Measurements from ENCODE around the gene PLSCR1. TPM values are rescaled to one million over a fixed set of nuclear protein-coding genes. Genes with fewer than 3 reads are reported as not detected.
A peak's percentile ranks its signal among the peaks of the same experiment; 100 is the strongest.

Gene PLSCR1
- total RNA-seq (2021) = 60.1 and 64.0 TPM in 2 replicates
- Bru-seq, nascent RNA = percentile 91 among the genes with signal in this experiment
- BruChase-seq, experiment 1, labeled RNA remaining after a 2-hour chase = percentile 94 among the genes with signal in this experiment
- BruChase-seq, experiment 2, labeled RNA remaining after a 6-hour chase = percentile 81 among the genes with signal in this experiment
- long read RNA-seq, transcript PLSCR1-214 (8 exons, 1,443 nt) = minor isoform, 24 of 122 reads
- long read RNA-seq, transcript PLSCR1-201 (9 exons, 2,233 nt) = major isoform, 61 of 122 reads
- long read RNA-seq, transcript PLSCR1-206 (4 exons, 1,257 nt) = minor isoform, 6 of 122 reads
- long read RNA-seq, transcript PLSCR1-202 (8 exons, 996 nt) = minor isoform, 8 of 122 reads
- long read RNA-seq, partial matches to known transcripts = 4 of 122 reads
- long read RNA-seq, other reads (novel, unspliced or antisense) = 16 of 122 reads

- Histone ChIP-seq H4K20me1 (ENCODE audit: insufficient read depth) (no peaks in the 10 kb centered on the region; the same call in 1 of the 2 replicates), H3F3A (ENCODE audit: insufficient read depth, low read depth) (0 out of 2 replicates have a peak, but pooled peaks cover 6% of the 10 kb centered on the region), H3K4me3 (peak within 1 kb of the TSS; percentile 98), H3K36me3 (ENCODE audit: low read depth) (0 out of 2 replicates have a peak, but pooled peaks cover 3% of the 10 kb centered on the region), H3K4me1 (replicated peaks; ENCODE audit: insufficient read depth) (peaks cover 26% of the 10 kb centered on the region), H3K9me3 (ENCODE audit: insufficient read depth, low read depth) (no peaks in the 10 kb centered on the region), H2AFZ (peak within 1 kb of the TSS; percentile 65), H3K4me2 (peak within 1 kb of the TSS; percentile 77), H3K27ac (peak within 1 kb of the TSS; percentile 95), H3K9me2 (ENCODE audit: insufficient read depth) (no peaks in the 10 kb centered on the region), H3K79me2 (ENCODE audit: low read depth) (peaks cover 38% of the 10 kb centered on the region), H3K27me3 (ENCODE audit: insufficient read depth, low read depth) (no peaks in the 10 kb centered on the region)
- ChIA-PET POLR2A (ENCODE audit: unreplicated experiment) (interaction anchor here (0.7 to 1.0 kb wide), 4 partner anchors 40 to 1428 kb away, joined by 3 to 6 read pairs (median 4); no protein-coding TSS in a partner anchor), CTCF (no interaction called here)
- DNase-seq = peak; percentile 92 to 95
- TF ChIP-seq EZH2 (IDR thresholded peaks at IDR 0.05; ENCODE audit: low read depth) = no peak
- TF ChIP-seq, protein P1, sequence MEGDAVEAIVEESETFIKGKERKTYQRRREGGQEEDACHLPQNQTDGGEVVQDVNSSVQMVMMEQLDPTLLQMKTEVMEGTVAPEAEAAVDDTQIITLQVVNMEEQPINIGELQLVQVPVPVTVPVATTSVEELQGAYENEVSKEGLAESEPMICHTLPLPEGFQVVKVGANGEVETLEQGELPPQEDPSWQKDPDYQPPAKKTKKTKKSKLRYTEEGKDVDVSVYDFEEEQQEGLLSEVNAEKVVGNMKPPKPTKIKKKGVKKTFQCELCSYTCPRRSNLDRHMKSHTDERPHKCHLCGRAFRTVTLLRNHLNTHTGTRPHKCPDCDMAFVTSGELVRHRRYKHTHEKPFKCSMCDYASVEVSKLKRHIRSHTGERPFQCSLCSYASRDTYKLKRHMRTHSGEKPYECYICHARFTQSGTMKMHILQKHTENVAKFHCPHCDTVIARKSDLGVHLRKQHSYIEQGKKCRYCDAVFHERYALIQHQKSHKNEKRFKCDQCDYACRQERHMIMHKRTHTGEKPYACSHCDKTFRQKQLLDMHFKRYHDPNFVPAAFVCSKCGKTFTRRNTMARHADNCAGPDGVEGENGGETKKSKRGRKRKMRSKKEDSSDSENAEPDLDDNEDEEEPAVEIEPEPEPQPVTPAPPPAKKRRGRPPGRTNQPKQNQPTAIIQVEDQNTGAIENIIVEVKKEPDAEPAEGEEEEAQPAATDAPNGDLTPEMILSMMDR (conservative IDR thresholded peaks at IDR 0.05) = no peak
- intact Hi-C loops (cut with micrococcal nuclease; ENCODE audit: unreplicated experiment) = loop anchor here (1.0 kb wide), 2 partner anchors 41 to 75 kb away; partner anchors contain the start of gene PLSCR2
- no TSS peak for BruUV-seq (replicated peaks)
Observed at GRCh38 chr3:146544002-146544928, at the start of gene PLSCR1. Gene PLSCR1 (minus strand): TSS chr3:146544607. CDS start chr3:146536552, 8,055 bp downstream.

DNA sequence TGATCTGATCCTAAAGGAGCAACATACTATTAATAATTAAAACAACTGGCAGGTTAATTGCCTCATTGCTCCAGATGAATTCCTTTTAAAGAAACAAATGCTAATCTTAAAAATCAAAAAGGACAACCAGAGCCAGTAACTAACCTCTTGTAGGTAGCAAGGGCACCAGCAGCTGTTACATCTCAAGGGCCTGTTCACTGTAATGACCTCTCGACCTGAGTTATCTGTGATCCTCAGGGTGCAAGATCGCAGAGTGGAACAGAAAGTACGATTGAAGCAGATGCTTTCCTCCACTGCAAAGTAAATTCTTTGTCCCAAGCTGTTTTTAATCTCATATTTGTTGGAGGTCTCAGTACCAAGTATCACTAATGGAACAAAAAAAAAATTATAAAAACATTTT, 49.4 kb upstream of the PLSCR1 start:
- TF ChIP-seq, protein P1 (conservative IDR thresholded peaks at IDR 0.05) = no peak
- TF ChIP-seq EZH2 (IDR thresholded peaks at IDR 0.05; ENCODE audit: low read depth) = no peak
- Histone ChIP-seq H2AFZ (no peak overlapping the region), H3K4me3 (no peak overlapping the region), H3K27me3 (ENCODE audit: insufficient read depth, low read depth) (no peaks in the 10 kb centered on the region), H3K9me3 (ENCODE audit: insufficient read depth, low read depth) (no peaks in the 10 kb centered on the region), H3K4me2 (no peak overlapping the region), H3F3A (ENCODE audit: insufficient read depth, low read depth) (no peaks in the 10 kb centered on the region), H3K4me1 (replicated peaks; ENCODE audit: insufficient read depth) (no peaks in the 10 kb centered on the region), H3K36me3 (ENCODE audit: low read depth) (no peaks in the 10 kb centered on the region), H3K27ac (no peak overlapping the region), H3K79me2 (ENCODE audit: low read depth) (no peaks in the 10 kb centered on the region), H4K20me1 (ENCODE audit: insufficient read depth) (no peaks in the 10 kb centered on the region), H3K9me2 (ENCODE audit: insufficient read depth) (no peaks in the 10 kb centered on the region)
- DNase-seq = no peak
- ChIA-PET POLR2A (ENCODE audit: unreplicated experiment) (interaction anchor here (0.7 kb wide), 1 partner anchor 432 kb away, joined by 6 read pairs; no protein-coding TSS in a partner anchor), CTCF (interaction anchor here (0.6 kb wide), 1 partner anchor 16 kb away, joined by 3 read pairs; no protein-coding TSS in a partner anchor)
- intact Hi-C loops (cut with micrococcal nuclease; ENCODE audit: unreplicated experiment) = no loop called here
- no TSS peak for BruUV-seq (replicated peaks)

DNA sequence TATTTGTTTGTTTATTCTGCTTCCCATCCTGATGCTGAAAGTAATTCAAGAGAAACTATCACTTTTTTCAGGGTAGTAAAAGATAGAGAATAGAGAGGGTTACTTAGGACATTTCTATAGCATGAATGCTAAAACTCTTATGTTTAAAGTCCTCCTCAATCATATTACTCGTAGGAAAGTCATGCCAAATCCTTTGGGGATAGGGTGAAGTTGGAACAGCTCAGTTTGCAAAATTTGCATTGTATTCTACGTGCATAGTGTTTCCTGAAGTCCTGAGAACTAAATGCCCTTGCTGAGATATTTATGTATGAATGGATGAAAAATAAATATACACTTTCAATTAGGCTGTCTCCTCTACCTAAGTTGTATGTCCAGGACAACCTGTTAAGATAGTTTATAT, 46.1 kb upstream of the PLSCR1 start:
- H3K4me2 ChIP-seq = no peak overlapping the region
- POLR2A ChIA-PET (ENCODE audit: unreplicated experiment) = interaction anchor here (0.6 kb wide), 1 partner anchor 38 kb away, joined by 3 read pairs; no protein-coding TSS in a partner anchor

More for the DNA sequence above, 46.1 kb upstream of the PLSCR1 start:
- no peak for DNase-seq
- no peaks in the 10 kb centered on the region for H3K79me2 ChIP-seq (ENCODE audit: low read depth)
- no peaks in the 10 kb centered on the region for H3K9me3 ChIP-seq (ENCODE audit: insufficient read depth, low read depth)
- no peak overlapping the region for H3K27ac ChIP-seq
- no peaks in the 10 kb centered on the region for H3K4me1 ChIP-seq (replicated peaks; ENCODE audit: insufficient read depth)
- BruUV-seq (replicated peaks) = no TSS peak
- TF ChIP-seq EZH2 (IDR thresholded peaks at IDR 0.05; ENCODE audit: low read depth) = no peak
- TF ChIP-seq, protein P1 (conservative IDR thresholded peaks at IDR 0.05) = no peak
- no peaks in the 10 kb centered on the region for H3K36me3 ChIP-seq (ENCODE audit: low read depth)
- H3K27me3 ChIP-seq (ENCODE audit: insufficient read depth, low read depth) = no peaks in the 10 kb centered on the region
- no peak overlapping the region for H3K4me3 ChIP-seq
- no peak overlapping the region for H2AFZ ChIP-seq
- intact Hi-C loops (cut with micrococcal nuclease; ENCODE audit: unreplicated experiment) = loop anchor here (1.0 kb wide), 1 partner anchor 51 kb away; no protein-coding TSS in a partner anchor
- H3F3A ChIP-seq (ENCODE audit: insufficient read depth, low read depth) = no peaks in the 10 kb centered on the region
- H3K9me2 ChIP-seq (ENCODE audit: insufficient read depth) = no peaks in the 10 kb centered on the region
- H4K20me1 ChIP-seq (ENCODE audit: insufficient read depth) = no peaks in the 10 kb centered on the region
- CTCF ChIA-PET = interaction anchor here (0.6 to 2.3 kb wide), 5 partner anchors 19 to 1511 kb away, joined by 3 to 7 read pairs (median 5); no protein-coding TSS in a partner anchor

Data from PC-9 (cell line).